H1 (cell line): ENCODE data around the gene NOL4L. TPM values are rescaled to one million over a fixed set of nuclear protein-coding genes. Genes with fewer than 3 reads are reported as not detected.
A peak's percentile ranks its signal among the peaks of the same experiment; 100 is the strongest.

Experiments
- CTCF ChIA-PET: fragments of 300-600 bp; sonication (Branson Sonifier 250); formaldehyde crosslinking; loops from one replicate; lab custom pipeline; 2021; ENCODE audit not compliant: partially characterized antibody; lab: Charles Lee
- POLR2A ChIA-PET: fragments of 300-600 bp; sonication (Branson Sonifier 250); formaldehyde crosslinking; loops from one replicate; lab custom pipeline; 2021; ENCODE audit warnings: inconsistent platforms; ENCODE audit not compliant: partially characterized antibody; lab: Charles Lee
- DNase-seq, 2 experiments: peaks; one replicate each; pipeline versions ENCODE4 v3.0.0 to v3.0.0-alpha.2; 2010 to 2022; ENCODE audit warnings: low spot score in 2 of 2, low read depth in 1 of 2, mixed read lengths in 1 of 2
- FAIRE-seq: peaks from 2 replicates; lab custom pipeline; 2011; peaks lifted over from hg19 to GRCh38; lab: Jason Lieb, UNC
- H2AFZ ChIP-seq: 2 replicates; pipeline ENCODE4 v1.8.1; 2012; ENCODE audit warnings: low read length, inconsistent platforms
- H2AK5ac ChIP-seq: 2 replicates; pipeline ENCODE4 v1.6.1; 2013; ENCODE audit warnings: low read depth, low read length
- H2BK120ac ChIP-seq: replicated peaks from 2 replicates; pipeline ENCODE3; 2013; ENCODE audit warnings: low read depth, low read length, inconsistent platforms
- H2BK12ac ChIP-seq: 2 replicates; pipeline ENCODE4 v1.6.1; 2013; ENCODE audit warnings: low read depth, low read length
- H2BK15ac ChIP-seq: 2 replicates; pipeline ENCODE4 v1.6.1; 2013; ENCODE audit warnings: low read length
- H2BK20ac ChIP-seq: 2 replicates; pipeline ENCODE4 v1.6.1; 2013; ENCODE audit warnings: low read length
- H2BK5ac ChIP-seq: 2 replicates; pipeline ENCODE4 v1.6.1; 2013; ENCODE audit warnings: low read depth, low read length
- H3K14ac ChIP-seq: 2 replicates; pipeline ENCODE4 v1.6.1; 2013; ENCODE audit warnings: inconsistent platforms; ENCODE audit not compliant: insufficient read length
- H3K18ac ChIP-seq: 2 replicates; pipeline ENCODE4 v1.6.1; 2013; ENCODE audit warnings: low read length; ENCODE audit errors: extremely low read depth
- H3K23ac ChIP-seq: 2 replicates; pipeline ENCODE4 v1.6.1; 2013; ENCODE audit warnings: inconsistent platforms; ENCODE audit not compliant: insufficient read length
- H3K23me2 ChIP-seq: 2 replicates; pipeline ENCODE4 v1.6.1; 2013; ENCODE audit warnings: low read depth, low read length
- H3K27ac ChIP-seq: 2 replicates; pipeline ENCODE4 v1.6.1; 2011; ENCODE audit warnings: low read depth, low read length, inconsistent platforms
- H3K27me3 ChIP-seq, 4 experiments: replicated peaks in 1 of 4; 1 replicate in 1 of 4; 2 replicates in 3 of 4; pipeline versions ENCODE4 v1.6.1 to v1.8.1; 2011 to 2013; ENCODE audit warnings: low read length in 3 of 4, mild to moderate bottlenecking in 3 of 4, inconsistent platforms in 2 of 4, mixed read lengths in 2 of 4, moderate library complexity in 1 of 4; ENCODE audit not compliant: control insufficient read depth in 3 of 4, insufficient read depth in 3 of 4; ENCODE audit errors: extremely low read depth in 1 of 4
- H3K36me3 ChIP-seq, 4 experiments: 2 replicates each; pipeline versions ENCODE4 v1.6.1 to v1.8.1; 2011 to 2013; ENCODE audit warnings: mild to moderate bottlenecking in 4 of 4, low read length in 3 of 4, moderate library complexity in 2 of 4, control low read depth in 1 of 4, inconsistent platforms in 1 of 4; ENCODE audit not compliant: insufficient read depth in 4 of 4, control insufficient read depth in 2 of 4
- H3K4ac ChIP-seq: replicated peaks from 2 replicates; pipeline ENCODE3; 2013; ENCODE audit warnings: low read length, low read depth, mixed read lengths, inconsistent platforms; ENCODE audit not compliant: insufficient read length
- H3K4me1 ChIP-seq, 4 experiments: replicated peaks in 1 of 4; 1 replicate in 1 of 4; 2 replicates in 3 of 4; pipeline versions ENCODE4 v1.6.1 to v1.8.1; 2011 to 2013; ENCODE audit warnings: low read length in 3 of 4, inconsistent platforms in 2 of 4, mixed read lengths in 1 of 4; ENCODE audit not compliant: insufficient read depth in 4 of 4, control insufficient read depth in 3 of 4
- H3K4me2 ChIP-seq, 2 experiments: 2 replicates each; pipeline versions ENCODE4 v1.6.1 to v1.8.1; 2011 to 2013; ENCODE audit warnings: low read depth in 2 of 2, low read length in 2 of 2, control low read depth in 1 of 2, inconsistent platforms in 1 of 2, mild to moderate bottlenecking in 1 of 2; ENCODE audit not compliant: insufficient read depth in 1 of 2
- H3K4me3 ChIP-seq, 4 experiments: fragments of 200-600, 300-600 bp in 1 of 4; sonication (generic), shearing (Covaris generic), sonication (Bioruptor Twin) in 1 of 4; 2 replicates each; pipeline versions ENCODE4 v1.5.1 to v1.8.1; 2011 to 2016; ENCODE audit warnings: low read length in 4 of 4, low read depth in 3 of 4, control low read depth in 2 of 4, inconsistent platforms in 2 of 4, mild to moderate bottlenecking in 2 of 4, mixed read lengths in 1 of 4, moderate library complexity in 1 of 4; ENCODE audit not compliant: insufficient read depth in 2 of 4; ENCODE audit errors: extremely low read depth in 1 of 4
- H3K56ac ChIP-seq: replicated peaks from 2 replicates; pipeline ENCODE3; 2013; ENCODE audit warnings: low read depth, mild to moderate bottlenecking, mixed read lengths, low read length, inconsistent platforms; ENCODE audit not compliant: insufficient read length
- H3K79me1 ChIP-seq: 2 replicates; pipeline ENCODE4 v1.6.1; 2013; ENCODE audit warnings: low read depth, low read length, control low read depth
- H3K79me2 ChIP-seq, 2 experiments: 2 replicates each; pipeline versions ENCODE4 v1.6.1 to v1.8.1; 2012 to 2013; ENCODE audit warnings: low read length in 2 of 2, mild to moderate bottlenecking in 2 of 2, inconsistent platforms in 1 of 2; ENCODE audit not compliant: insufficient read depth in 2 of 2, control insufficient read depth in 1 of 2
- H3K9ac ChIP-seq, 4 experiments: replicated peaks in 1 of 4; 1 replicate in 1 of 4; 2 replicates in 3 of 4; pipeline versions ENCODE4 v1.6.1 to v1.8.1; 2011 to 2013; ENCODE audit warnings: low read depth in 3 of 4, low read length in 3 of 4, control low read depth in 2 of 4, mild to moderate bottlenecking in 2 of 4, moderate library complexity in 2 of 4, inconsistent platforms in 1 of 4; ENCODE audit errors: extremely low read depth in 1 of 4
- H3K9me3 ChIP-seq, 2 experiments: 2 replicates each; pipeline versions ENCODE4 v1.6.1 to v1.8.1; 2012 to 2013; ENCODE audit warnings: mild to moderate bottlenecking in 2 of 2, moderate library complexity in 2 of 2, control low read depth in 1 of 2, inconsistent platforms in 1 of 2, low read depth in 1 of 2, low read length in 1 of 2, mixed read lengths in 1 of 2; ENCODE audit not compliant: insufficient read depth in 2 of 2
- H4K20me1 ChIP-seq, 2 experiments: replicated peaks in 1 of 2; 2 replicates each; pipeline versions ENCODE3 to v1.8.1; 2011 to 2013; ENCODE audit warnings: inconsistent platforms in 2 of 2, low read length in 2 of 2, mild to moderate bottlenecking in 1 of 2; ENCODE audit not compliant: insufficient read depth in 2 of 2, control insufficient read depth in 1 of 2
- H4K5ac ChIP-seq: 2 replicates; pipeline ENCODE4 v1.6.1; 2013; ENCODE audit warnings: low read length, low read depth, mixed read lengths, inconsistent platforms; ENCODE audit not compliant: insufficient read length
- H4K8ac ChIP-seq: 2 replicates; pipeline ENCODE4 v1.8.0; 2013; ENCODE audit warnings: mild to moderate bottlenecking, moderate library complexity, low read length, inconsistent platforms; ENCODE audit not compliant: insufficient read depth; ENCODE audit errors: extremely low read depth
- H4K91ac ChIP-seq: replicated peaks from 2 replicates; pipeline ENCODE3; 2013; ENCODE audit warnings: low read length, mixed read lengths, inconsistent platforms; ENCODE audit not compliant: insufficient read length
- CBX5 ChIP-seq: fragments of 300-800, 300-1000 bp; sonication (generic); IDR thresholded peaks from 2 replicates; pipeline ENCODE4 v1.7.1; 2016; ENCODE audit warnings: antibody characterized with exemption, low read length, low read depth
- CEBPB ChIP-seq: IDR thresholded peaks from 2 replicates; pipeline ENCODE4 v1.6.1; 2012; ENCODE audit warnings: low read depth, low read length
- CTBP2 ChIP-seq: IDR thresholded peaks from 2 replicates; pipeline ENCODE4 v1.7.0; 2011; ENCODE audit warnings: borderline replicate concordance, mild to moderate bottlenecking, moderate library complexity, mixed read lengths, low read length; ENCODE audit not compliant: insufficient read depth, insufficient read length
- JUND ChIP-seq: IDR thresholded peaks from 2 replicates; pipeline ENCODE4 v1.6.1; 2011; ENCODE audit warnings: mild to moderate bottlenecking, improper control_type of control experiment, low read length
- NANOG ChIP-seq: IDR thresholded peaks from 2 replicates; pipeline ENCODE4 v1.6.1; 2011; ENCODE audit warnings: low read length, low read depth, mild to moderate bottlenecking, inconsistent platforms; ENCODE audit not compliant: insufficient read depth, poor library complexity, severe bottlenecking
- WGBS, 2 experiments: shearing (Covaris generic) in 1 of 2; methylation state at CpG; one replicate each; pipeline versions ENCODE4 v1.1.6 to v1.1.7; 2013 to 2015; ENCODE audit warnings: low lambda C conversion rate in 2 of 2, mixed read lengths in 2 of 2, inconsistent platforms in 1 of 2, low coverage in 1 of 2, missing lambda C conversion rate in 1 of 2; ENCODE audit not compliant: insufficient replicate concordance in 2 of 2, insufficient coverage in 1 of 2, insufficient read length in 1 of 2; ENCODE audit errors: extremely low coverage in 1 of 2, missing lambda C conversion rate in 1 of 2; 5-methylcytosine and 5-hydroxymethylcytosine counted together
- polyA plus RNA-seq, 7 experiments: library from polyadenylated mRNA; depleted of rRNA in 3 of 7; stranded (reverse) in 5 of 7; unstranded in 2 of 7; fragments of >200 nt in 5 of 7; fragments of 200-250 nt in 2 of 7; gene quantifications; 1 replicate in 5 of 7; 2 replicates in 1 of 7; 4 replicates in 1 of 7; pipeline versions ENCODE4 v1.2.1 to v1.2.3, GENCODE V29; 2011 to 2013; ENCODE audit warnings: missing spikeins in 2 of 7, mixed read lengths in 2 of 7
- total RNA-seq: library from RNA; stranded (reverse); fragmentation: NEBNext Ultra II Directional; extraction: Animal tissue kit (Norgen Biotek cat#: 25700); gene quantifications from 2 replicates; pipeline ENCODE4 v1.2.1, GENCODE V29; 2021
- TF ChIP-seq, protein P1 (sequence below): IDR thresholded peaks from 2 replicates; pipeline ENCODE4 v1.6.1; 2012; ENCODE audit warnings: inconsistent platforms

The NOL4L gene
- total and polyA plus RNA-seq, 2 of the 8 experiments (the other 6 are each of a cell fraction or from before 2014, with no cell fraction given), result 15.3 to 23.7 TPM

DNA sequence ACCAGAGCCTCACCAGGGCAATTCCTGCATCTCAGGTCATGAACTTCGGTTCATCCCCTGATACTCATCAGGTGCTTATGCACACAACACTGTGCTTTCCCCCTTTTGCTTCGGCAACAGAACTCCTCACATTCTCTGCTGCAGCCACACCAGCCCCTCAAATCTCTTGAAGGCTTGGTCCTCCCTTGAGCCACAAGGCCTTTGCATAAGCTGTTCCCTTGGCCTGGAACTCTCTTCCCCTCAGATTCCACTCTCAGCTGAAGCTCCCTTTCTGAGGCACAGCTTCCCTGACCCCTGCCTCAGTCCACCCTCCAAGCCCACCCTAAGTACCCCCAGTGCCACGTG is 76.4 kb downstream of the NOL4L start:
- CTCF ChIA-PET, result interaction anchor here (0.5 to 2.1 kb wide), 12 partner anchors 9 to 144 kb away, joined by 3 to 11 read pairs (median 4); no protein-coding TSS in a partner anchor
- H2AFZ ChIP-seq, result no peak overlapping the region
- no peak for TF ChIP-seq CEBPB
- TF ChIP-seq, protein P1, sequence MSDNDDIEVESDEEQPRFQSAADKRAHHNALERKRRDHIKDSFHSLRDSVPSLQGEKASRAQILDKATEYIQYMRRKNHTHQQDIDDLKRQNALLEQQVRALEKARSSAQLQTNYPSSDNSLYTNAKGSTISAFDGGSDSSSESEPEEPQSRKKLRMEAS, result no peak
- no peak for TF ChIP-seq JUND
- no peak for TF ChIP-seq CTBP2
- TF ChIP-seq CBX5, result no peak
- TF ChIP-seq NANOG, result no peak

More for the DNA sequence above, 76.4 kb downstream of the NOL4L start:
- WGBS, 2 experiments, result 91% methylated on average over 3 of the region's 3 CpGs; no CpG with 5 or more reads in 1 of the 2 experiments
- DNase-seq (no peak), FAIRE-seq (no peak)
- peak overlapping the region; percentile 50; the same call in 1 of the 2 replicates for H2BK12ac ChIP-seq
- H3K18ac ChIP-seq, result no peak overlapping the region
- no peaks in the 10 kb centered on the region for H3K9me3 ChIP-seq
- no peaks in the 10 kb centered on the region for H4K20me1 ChIP-seq
- H3K23me2 ChIP-seq, result 0 out of 2 replicates have a peak, but pooled peaks cover 1% of the 10 kb centered on the region
- H2BK20ac ChIP-seq, result no peak overlapping the region
- H4K5ac ChIP-seq, result no peak overlapping the region
- no peak overlapping the region for H3K4ac ChIP-seq
- H3K56ac ChIP-seq, result no peak overlapping the region
- H2AK5ac ChIP-seq, result peak overlapping the region; percentile 45; the same call in 1 of the 2 replicates
- no peak overlapping the region for H4K8ac ChIP-seq
- no peak overlapping the region; the same call in 1 of the 2 replicates for H2BK5ac ChIP-seq
- H3K79me1 ChIP-seq, result no peaks in the 10 kb centered on the region; the same call in 1 of the 2 replicates
- no peaks in the 10 kb centered on the region for H3K79me2 ChIP-seq
- H4K91ac ChIP-seq, result no peak overlapping the region
- no peak overlapping the region for H2BK120ac ChIP-seq
- H3K23ac ChIP-seq, result no peak overlapping the region
- no peaks in the 10 kb centered on the region for H3K27me3 ChIP-seq
- H3K27ac ChIP-seq, result no peak overlapping the region
- H2BK15ac ChIP-seq, result 0 out of 2 replicates have a peak overlapping the region, but pooled peaks have one; percentile 72
- POLR2A ChIA-PET, result interaction anchor here (1.1 to 1.5 kb wide), 4 partner anchors 9 to 52 kb away, joined by 3 to 5 read pairs (median 4); no protein-coding TSS in a partner anchor
- peaks cover 0 to 6% (median 0%) of the 10 kb centered on the region in 4 experiments; a peak in 1 of 7 replicates for H3K4me1 ChIP-seq
- no peak overlapping the region for H3K14ac ChIP-seq
- no peaks in the 10 kb centered on the region; a peak in 1 of 8 replicates for H3K36me3 ChIP-seq
- no peak overlapping the region for H3K4me3 ChIP-seq
- no peak overlapping the region for H3K4me2 ChIP-seq
- no peak overlapping the region for H3K9ac ChIP-seq
